Loucy (cell line): ENCODE data around the gene CEP97.

Experiments
- H2AFZ ChIP-seq: fragments of 200-600 bp; sonication (generic); 2 replicates; pipeline ENCODE4 v1.6.0; 2016; ENCODE audit warnings: antibody characterized with exemption, mild to moderate bottlenecking, low read length, moderate library complexity
- H3F3A ChIP-seq: fragments of 200-600 bp; 2 replicates; pipeline ENCODE4 v1.6.0; 2016; ENCODE audit warnings: antibody characterized with exemption, low read depth, mild to moderate bottlenecking
- H3K27me3 ChIP-seq: fragments of 200-600 bp; sonication (generic); 2 replicates; pipeline ENCODE4 v1.6.1; 2014; ENCODE audit warnings: low read length, mild to moderate bottlenecking; ENCODE audit not compliant: insufficient read depth, poor library complexity, severe bottlenecking
- H3K36me3 ChIP-seq: fragments of 200-600 bp; sonication (generic); 2 replicates; pipeline ENCODE4 v1.6.1; 2016; ENCODE audit warnings: low read length; ENCODE audit not compliant: insufficient read depth
- H3K4me1 ChIP-seq: fragments of 200-600 bp; sonication (generic); 2 replicates; pipeline ENCODE4 v1.5.1; 2014; ENCODE audit warnings: low read length, mild to moderate bottlenecking; ENCODE audit not compliant: insufficient read depth, poor library complexity, severe bottlenecking
- H3K4me2 ChIP-seq: fragments of 200-600 bp; sonication (generic); 2 replicates; pipeline ENCODE4 v1.6.0; 2014; ENCODE audit warnings: antibody characterized with exemption, low read length, low read depth, mild to moderate bottlenecking; ENCODE audit not compliant: poor library complexity, severe bottlenecking
- H3K4me3 ChIP-seq: fragments of 200-600 bp; sonication (generic); 2 replicates; pipeline ENCODE4 v1.5.1; 2014; ENCODE audit warnings: low read length, mild to moderate bottlenecking, mixed read lengths; ENCODE audit not compliant: poor library complexity, severe bottlenecking
- H3K79me2 ChIP-seq: fragments of 200-600 bp; sonication (generic); 2 replicates; pipeline ENCODE4 v1.6.1; 2014; ENCODE audit warnings: low read length; ENCODE audit not compliant: insufficient read depth
- H3K9ac ChIP-seq: fragments of 200-600 bp; sonication (generic); 2 replicates; pipeline ENCODE4 v1.6.0; 2014; ENCODE audit warnings: mild to moderate bottlenecking, low read depth, low read length, moderate library complexity; ENCODE audit not compliant: poor library complexity, severe bottlenecking
- H3K9me2 ChIP-seq: fragments of 200-600 bp; sonication (generic); replicated peaks from 2 replicates; pipeline ENCODE4 v1.6.1; 2016; ENCODE audit warnings: low read depth, low read length, mixed read lengths
- H3K9me3 ChIP-seq: fragments of 200-600 bp; sonication (generic); 2 replicates; pipeline ENCODE4 v1.6.1; 2014; ENCODE audit warnings: mild to moderate bottlenecking, antibody characterized with exemption, low read length, low read depth; ENCODE audit not compliant: insufficient read depth
- H4K20me1 ChIP-seq: fragments of 200-600 bp; sonication (generic); 2 replicates; pipeline ENCODE4 v1.6.0; 2014; ENCODE audit warnings: antibody characterized with exemption, low read length, mild to moderate bottlenecking; ENCODE audit not compliant: insufficient read depth, poor library complexity, severe bottlenecking
- EZH2phosphoT487 ChIP-seq: fragments of 200-600 bp; IDR thresholded peaks from 2 replicates; pipeline ENCODE4 v1.6.1; 2018; ENCODE audit warnings: antibody characterized with exemption, mild to moderate bottlenecking, moderate library complexity, borderline replicate concordance
- TF ChIP-seq, protein P1 (sequence below): fragments of 200-600 bp; sonication (generic); conservative IDR thresholded peaks from 2 replicates; pipeline ENCODE4 v1.5.1; 2014; ENCODE audit warnings: mild to moderate bottlenecking, antibody characterized with exemption, low read length

Gene CEP97

DNA sequence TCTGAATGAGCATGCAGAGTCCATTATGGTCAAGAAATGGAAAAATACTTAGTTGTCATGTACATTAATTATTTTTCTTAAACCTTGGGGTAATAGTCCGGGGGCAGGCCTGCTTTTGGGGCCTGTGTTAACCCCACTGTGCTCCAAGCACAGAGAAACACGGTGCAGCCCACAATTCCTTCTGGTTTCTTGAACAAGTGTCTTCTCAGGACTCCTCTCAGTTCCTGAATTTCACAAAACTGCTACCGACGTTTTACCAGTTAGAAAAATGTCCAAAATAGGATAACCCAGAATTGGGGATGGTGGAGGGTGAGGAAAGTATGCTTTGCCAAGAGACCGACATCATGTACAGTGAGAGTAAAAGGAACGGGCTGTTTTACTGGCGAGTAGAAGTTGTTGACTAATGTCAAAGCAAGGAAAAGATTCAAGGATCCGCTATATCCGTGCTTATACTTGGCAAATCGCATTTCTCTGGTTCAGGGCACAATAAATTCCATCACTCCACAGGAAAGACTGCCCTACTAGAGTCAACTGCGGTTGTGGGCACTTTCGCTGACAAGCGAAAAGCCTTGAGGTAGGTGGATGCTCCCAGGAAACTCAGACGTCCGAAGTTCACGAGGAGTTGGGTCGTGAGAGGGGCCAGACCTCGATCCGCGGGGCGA lies 54.1 kb downstream of the CEP97 start:
- peak overlapping the region; percentile 83 for H3K4me2 ChIP-seq
- peak overlapping the region; percentile 72 for H3K9ac ChIP-seq
- no peaks in the 10 kb centered on the region for H3K9me2 ChIP-seq
- H3K36me3 ChIP-seq = no peaks in the 10 kb centered on the region; the same call in 1 of the 2 replicates
- H3K9me3 ChIP-seq = no peaks in the 10 kb centered on the region
- no peaks in the 10 kb centered on the region for H3F3A ChIP-seq
- peaks cover 21% of the 10 kb centered on the region; the same call in 1 of the 2 replicates for H3K79me2 ChIP-seq
- H3K4me1 ChIP-seq = peaks cover 35% of the 10 kb centered on the region
- peak overlapping the region; percentile 81 for H3K4me3 ChIP-seq
- H2AFZ ChIP-seq = peak overlapping the region; percentile 98
- no peaks in the 10 kb centered on the region for H3K27me3 ChIP-seq
- TF ChIP-seq EZH2phosphoT487 = no peak
- TF ChIP-seq, protein P1, sequence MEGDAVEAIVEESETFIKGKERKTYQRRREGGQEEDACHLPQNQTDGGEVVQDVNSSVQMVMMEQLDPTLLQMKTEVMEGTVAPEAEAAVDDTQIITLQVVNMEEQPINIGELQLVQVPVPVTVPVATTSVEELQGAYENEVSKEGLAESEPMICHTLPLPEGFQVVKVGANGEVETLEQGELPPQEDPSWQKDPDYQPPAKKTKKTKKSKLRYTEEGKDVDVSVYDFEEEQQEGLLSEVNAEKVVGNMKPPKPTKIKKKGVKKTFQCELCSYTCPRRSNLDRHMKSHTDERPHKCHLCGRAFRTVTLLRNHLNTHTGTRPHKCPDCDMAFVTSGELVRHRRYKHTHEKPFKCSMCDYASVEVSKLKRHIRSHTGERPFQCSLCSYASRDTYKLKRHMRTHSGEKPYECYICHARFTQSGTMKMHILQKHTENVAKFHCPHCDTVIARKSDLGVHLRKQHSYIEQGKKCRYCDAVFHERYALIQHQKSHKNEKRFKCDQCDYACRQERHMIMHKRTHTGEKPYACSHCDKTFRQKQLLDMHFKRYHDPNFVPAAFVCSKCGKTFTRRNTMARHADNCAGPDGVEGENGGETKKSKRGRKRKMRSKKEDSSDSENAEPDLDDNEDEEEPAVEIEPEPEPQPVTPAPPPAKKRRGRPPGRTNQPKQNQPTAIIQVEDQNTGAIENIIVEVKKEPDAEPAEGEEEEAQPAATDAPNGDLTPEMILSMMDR = no peak
- peaks cover 5% of the 10 kb centered on the region for H4K20me1 ChIP-seq

DNA sequence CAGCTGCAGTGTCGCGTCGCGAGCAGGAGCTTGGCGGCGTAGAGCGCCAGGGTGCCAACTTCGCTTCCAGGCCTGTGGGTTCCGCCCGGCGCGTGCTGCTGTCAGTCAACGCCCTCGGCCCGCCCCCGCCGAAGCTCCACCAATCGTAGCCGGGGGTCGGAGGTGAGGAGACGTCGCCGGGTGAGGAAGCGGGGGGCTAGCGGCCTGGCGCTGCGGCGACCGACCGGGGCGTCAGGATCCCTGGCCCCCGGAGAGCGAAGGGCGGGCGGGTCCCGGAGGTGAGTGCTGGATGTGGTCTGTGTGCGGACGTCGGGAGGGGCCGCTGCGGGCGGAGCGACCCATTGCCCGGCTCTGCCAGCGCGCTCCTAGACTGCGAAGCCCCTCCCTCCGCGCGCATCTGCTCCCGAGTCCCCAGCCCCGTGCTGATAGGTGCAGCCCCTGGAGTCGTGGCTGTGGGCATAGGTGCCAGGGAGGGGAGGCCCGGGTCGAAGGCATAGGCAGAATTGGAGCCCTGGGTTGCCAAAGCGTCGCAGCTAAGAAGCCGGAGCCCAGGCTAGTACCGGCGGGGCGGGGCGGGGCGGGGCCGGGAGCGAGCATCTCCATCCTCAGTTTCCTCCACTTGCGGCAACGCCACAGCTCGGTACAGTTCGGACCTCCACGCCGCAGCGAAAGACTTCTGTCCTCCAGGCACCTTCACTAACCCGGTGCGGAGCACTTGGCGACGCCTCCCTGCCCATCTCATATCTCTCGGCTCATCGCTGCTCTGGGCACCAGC lies 54.8 kb downstream of the CEP97 start, which contains the start of gene NXPE3:
Gene NXPE3 (plus strand): TSS at position 165 of the 775 bp plus-strand sequence. CDS start 6,386 bp downstream, outside the sequence.
- Histone ChIP-seq H3K4me1 (peaks cover 42% of the 10 kb centered on the region), H2AFZ (peak within 1 kb of the TSS; percentile 98), H4K20me1 (peaks cover 5% of the 10 kb centered on the region), H3K79me2 (peaks cover 21% of the 10 kb centered on the region; the same call in 1 of the 2 replicates), H3K9me3 (no peaks in the 10 kb centered on the region), H3K36me3 (no peaks in the 10 kb centered on the region; the same call in 1 of the 2 replicates), H3K4me2 (peak within 1 kb of the TSS; percentile 83), H3K9ac (peak within 1 kb of the TSS; percentile 72), H3K9me2 (no peaks in the 10 kb centered on the region), H3K27me3 (no peaks in the 10 kb centered on the region), H3K4me3 (peak within 1 kb of the TSS; percentile 81), H3F3A (no peaks in the 10 kb centered on the region)
- TF ChIP-seq, protein P1 = no peak
- TF ChIP-seq EZH2phosphoT487 = no peak

DNA sequence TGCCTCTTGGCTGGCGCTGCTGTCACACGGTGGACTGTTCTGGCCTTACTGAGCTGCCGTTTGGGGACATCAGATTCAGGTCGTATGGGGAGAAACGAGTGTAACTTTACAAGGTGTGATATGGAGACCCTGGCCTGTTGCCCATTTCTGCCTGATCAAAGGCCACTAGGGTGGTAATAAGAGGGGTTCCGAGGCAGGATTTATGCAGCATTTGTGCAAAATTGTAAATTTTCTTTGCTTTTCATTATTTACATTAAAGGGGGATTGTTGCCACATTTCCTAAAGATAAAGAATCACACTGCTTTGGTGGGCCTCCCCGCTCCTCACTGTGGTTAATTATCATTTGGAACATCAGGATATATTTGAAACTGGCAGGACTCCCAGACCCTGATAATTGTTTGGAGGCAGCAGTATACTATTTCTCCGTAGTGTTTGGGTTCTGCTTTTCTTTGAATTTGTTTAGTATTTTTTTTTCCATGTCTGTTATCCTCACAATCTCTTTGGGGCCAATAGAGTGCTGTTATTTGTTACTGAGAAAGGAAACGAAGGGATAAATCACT lies 55.5 kb downstream of the CEP97 start:
- Histone ChIP-seq H3K79me2 (peaks cover 21% of the 10 kb centered on the region; the same call in 1 of the 2 replicates), H3K9me3 (no peaks in the 10 kb centered on the region), H3F3A (no peaks in the 10 kb centered on the region), H3K36me3 (no peaks in the 10 kb centered on the region; the same call in 1 of the 2 replicates), H2AFZ (peak overlapping the region; percentile 98), H4K20me1 (peaks cover 5% of the 10 kb centered on the region), H3K4me1 (peaks cover 49% of the 10 kb centered on the region), H3K9me2 (no peaks in the 10 kb centered on the region), H3K4me3 (peak overlapping the region; percentile 81), H3K27me3 (no peaks in the 10 kb centered on the region), H3K4me2 (peak overlapping the region; percentile 81), H3K9ac (peak overlapping the region; percentile 72)
- TF ChIP-seq, protein P1 = no peak
- TF ChIP-seq EZH2phosphoT487 = no peak
